NCI-H82 (cell line): ENCODE data around the gene MS4A18.
A peak's percentile ranks its signal among the peaks of the same experiment; 100 is the strongest.
"Not testable (repeated sequence)": the region's sequence is repeated elsewhere in the genome, so short reads cannot be mapped to it uniquely, and the experiment has no call there.

Experiments used
- DNase-seq: peaks from one replicate; lab custom pipeline; 2025; lab: John Stamatoyannopoulos, UW

MS4A18 gene

GRCh38 chr11:60724420-60724819, at the start of gene MS4A18:
Gene MS4A18, plus strand, starts transcription at chr11:60724720.
- DNase-seq = no peak

- DNase-seq = not testable (repeated sequence)
Observed at GRCh38 chr11:60678231-60678630, 46.3 kb upstream of the MS4A18 start.

GRCh38 chr11:60679879-60680278, 44.6 kb upstream of the MS4A18 start:
- no peak for DNase-seq

- no peak for DNase-seq
Observed at GRCh38 chr11:60680455-60681119, 43.9 kb upstream of the MS4A18 start.

- DNase-seq = not testable (repeated sequence)
Observed at GRCh38 chr11:60684541-60684848, 40.0 kb upstream of the MS4A18 start.

- DNase-seq = no peak
Observed at GRCh38 chr11:60691661-60692060, 32.9 kb upstream of the MS4A18 start.

GRCh38 chr11:60699284-60699691, 25.2 kb upstream of the MS4A18 start, which contains the start of gene MS4A8:
Gene MS4A8, plus strand, starts transcription at chr11:60699612. Its CDS starts 1,249 bp downstream, at chr11:60700861.
- DNase-seq = no peak

GRCh38 chr11:60699936-60700335, 24.6 kb upstream of the MS4A18 start:
- DNase-seq = no peak

GRCh38 chr11:60700689-60701468, 23.6 kb upstream of the MS4A18 start:
- peak; percentile 56 for DNase-seq

GRCh38 chr11:60701469-60701818, 23.1 kb upstream of the MS4A18 start:
- no peak for DNase-seq

GRCh38 chr11:60703374-60703773, 21.1 kb upstream of the MS4A18 start:
- DNase-seq = no peak

- no peak for DNase-seq
Observed at GRCh38 chr11:60705895-60706294, 18.6 kb upstream of the MS4A18 start.

GRCh38 chr11:60706931-60707330, 17.6 kb upstream of the MS4A18 start:
- DNase-seq = no peak

- peak; percentile 1 for DNase-seq
Observed at GRCh38 chr11:60710482-60710881, 14.0 kb upstream of the MS4A18 start.

- no peak for DNase-seq
Observed at GRCh38 chr11:60711276-60711675, 13.2 kb upstream of the MS4A18 start.

GRCh38 chr11:60713423-60713822, 11.1 kb upstream of the MS4A18 start:
- DNase-seq = not testable (repeated sequence)

- no peak for DNase-seq
Observed at GRCh38 chr11:60717956-60718355, 6.6 kb upstream of the MS4A18 start.

- no peak for DNase-seq
Observed at GRCh38 chr11:60718524-60719316, 5.8 kb upstream of the MS4A18 start.

GRCh38 chr11:60719391-60719790, 5.1 kb upstream of the MS4A18 start:
- no peak for DNase-seq

GRCh38 chr11:60720460-60720859, 4.1 kb upstream of the MS4A18 start:
- DNase-seq = no peak

- no peak for DNase-seq
Observed at GRCh38 chr11:60725592-60725991, 1.1 kb downstream of the MS4A18 start.

- no peak for DNase-seq
Observed at GRCh38 chr11:60731586-60731985, 7.1 kb downstream of the MS4A18 start.

GRCh38 chr11:60734279-60734678, 9.8 kb downstream of the MS4A18 start:
- DNase-seq = no peak
